Immature natural killer cell (primary cell): ENCODE results near the gene ZFP90. TPM values are rescaled to one million over a fixed set of nuclear protein-coding genes. Genes with fewer than 3 reads are reported as not detected.

Experiments
- DNase-seq, 3 donors: peaks; one replicate each; pipeline ENCODE4 v3.0.0; 2022; ENCODE audit warnings: mixed read lengths in 1 of 3
- H3K27ac Mint-ChIP-seq, 6 donors: one replicate each; pipeline ENCODE4 v1.8.0; 2020; ENCODE audit warnings: mixed read lengths in 6 of 6, mild to moderate bottlenecking in 5 of 6, inconsistent platforms in 4 of 6, moderate library complexity in 3 of 6
- H3K27me3 Mint-ChIP-seq, 3 donors: one replicate each; pipeline ENCODE4 v1.8.0; 2020 to 2021; ENCODE audit warnings: low read depth in 3 of 3, mild to moderate bottlenecking in 3 of 3, mixed read lengths in 3 of 3, moderate library complexity in 3 of 3, inconsistent platforms in 1 of 3
- H3K36me3 Mint-ChIP-seq, 3 donors: one replicate each; pipeline ENCODE4 v1.8.0; 2020; ENCODE audit warnings: mixed read lengths in 3 of 3, inconsistent platforms in 2 of 3, mild to moderate bottlenecking in 2 of 3
- H3K4me1 Mint-ChIP-seq, 2 donors: one replicate each; pipeline ENCODE4 v1.8.0; 2020; ENCODE audit warnings: inconsistent platforms in 2 of 2, mild to moderate bottlenecking in 2 of 2, mixed read lengths in 2 of 2, moderate library complexity in 1 of 2
- H3K4me3 Mint-ChIP-seq, 5 donors: one replicate each; pipeline ENCODE4 v1.8.0; 2020; ENCODE audit warnings: mild to moderate bottlenecking in 5 of 5, mixed read lengths in 5 of 5, inconsistent platforms in 3 of 5, moderate library complexity in 3 of 5
- H3K9me3 Mint-ChIP-seq, 6 donors: one replicate each; pipeline ENCODE4 v1.8.0; 2020; ENCODE audit warnings: mild to moderate bottlenecking in 6 of 6, mixed read lengths in 6 of 6, inconsistent platforms in 4 of 6, moderate library complexity in 3 of 6
- polyA plus RNA-seq, 3 donors: library from polyadenylated mRNA; unstranded; fragments of 300-500 nt; fragmentation: Illumina TruSeq; gene quantifications; one replicate each; pipeline ENCODE4 v1.2.3, GENCODE V29; 2021

ZFP90 gene
- polyA plus RNA-seq, 3 donors from 2014 or later, result 13.1 to 14.9 (median 14.0) TPM

DNA sequence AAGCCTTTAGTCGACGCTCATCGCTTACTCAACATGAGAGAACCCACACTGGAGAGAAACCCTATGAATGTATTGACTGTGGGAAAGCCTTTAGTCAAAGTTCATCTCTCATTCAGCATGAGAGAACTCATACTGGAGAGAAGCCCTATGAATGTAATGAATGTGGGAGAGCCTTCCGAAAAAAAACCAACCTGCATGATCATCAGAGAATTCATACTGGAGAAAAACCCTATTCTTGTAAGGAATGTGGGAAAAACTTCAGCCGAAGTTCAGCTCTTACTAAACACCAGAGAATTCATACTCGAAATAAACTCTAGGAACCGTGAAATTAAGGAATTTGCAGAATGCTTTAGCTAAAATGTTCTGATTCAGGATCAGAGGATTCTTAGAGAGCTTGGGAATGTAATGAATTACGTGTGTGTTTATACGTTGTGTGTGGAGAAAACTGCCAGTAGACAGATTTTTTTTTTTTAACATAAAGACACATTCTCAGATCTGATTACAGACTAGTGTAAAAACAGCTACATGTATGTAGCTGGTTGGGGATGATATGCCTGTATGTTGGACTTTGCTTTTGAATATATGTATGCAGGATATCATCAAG, 25.4 kb downstream of the ZFP90 start:
- H3K9me3 Mint-ChIP-seq, result peaks cover 71 to 97% (median 95%) of the 10 kb centered on the region in 6 donors

GRCh38 chr16:68574479-68574878, 35.4 kb downstream of the ZFP90 start:
- H3K27ac Mint-ChIP-seq, result no peak overlapping the region
- no peak overlapping the region for H3K4me3 Mint-ChIP-seq
- peaks cover 0 to 5% (median 0%) of the 10 kb centered on the region in 3 donors for H3K27me3 Mint-ChIP-seq
- peaks cover 41 to 95% (median 87%) of the 10 kb centered on the region in 6 donors for H3K9me3 Mint-ChIP-seq
- peaks cover 27 to 33% (median 32%) of the 10 kb centered on the region in 3 donors for H3K36me3 Mint-ChIP-seq
- no peak for DNase-seq
- no peaks in the 10 kb centered on the region for H3K4me1 Mint-ChIP-seq

More for the DNA sequence above, 25.4 kb downstream of the ZFP90 start:
- no peak overlapping the region for H3K4me3 Mint-ChIP-seq
- no peak overlapping the region for H3K27ac Mint-ChIP-seq
- no peaks in the 10 kb centered on the region for H3K4me1 Mint-ChIP-seq
- no peak for DNase-seq
- H3K27me3 Mint-ChIP-seq, result peaks cover 0 to 9% (median 0%) of the 10 kb centered on the region in 3 donors
- H3K36me3 Mint-ChIP-seq, result peaks cover 58 to 75% (median 67%) of the 10 kb centered on the region in 3 donors

DNA sequence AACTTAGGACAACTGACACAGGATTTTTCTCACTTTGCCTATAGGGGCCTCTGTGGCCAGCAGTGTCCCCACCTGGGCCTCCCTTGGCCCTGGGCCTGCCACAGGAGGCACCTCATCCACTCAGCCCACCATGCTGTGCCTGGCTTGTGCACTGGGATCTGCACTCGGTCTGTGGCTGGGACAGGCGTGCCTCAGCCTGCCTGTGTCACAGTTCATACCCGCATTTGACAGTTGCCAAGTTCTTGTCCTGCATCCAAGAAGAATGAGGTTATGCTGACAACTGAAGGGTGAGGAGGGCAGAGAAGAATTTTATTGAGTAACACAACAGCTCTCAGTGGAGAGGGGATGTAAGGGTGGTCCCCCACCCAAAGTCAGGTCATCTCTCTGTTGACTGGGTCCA, 36.0 kb downstream of the ZFP90 start:
- Mint-ChIP-seq H3K9me3 (peaks cover 36 to 90% (median 84%) of the 10 kb centered on the region in 6 donors), H3K4me3 (no peak overlapping the region), H3K4me1 (no peaks in the 10 kb centered on the region)

DNA sequence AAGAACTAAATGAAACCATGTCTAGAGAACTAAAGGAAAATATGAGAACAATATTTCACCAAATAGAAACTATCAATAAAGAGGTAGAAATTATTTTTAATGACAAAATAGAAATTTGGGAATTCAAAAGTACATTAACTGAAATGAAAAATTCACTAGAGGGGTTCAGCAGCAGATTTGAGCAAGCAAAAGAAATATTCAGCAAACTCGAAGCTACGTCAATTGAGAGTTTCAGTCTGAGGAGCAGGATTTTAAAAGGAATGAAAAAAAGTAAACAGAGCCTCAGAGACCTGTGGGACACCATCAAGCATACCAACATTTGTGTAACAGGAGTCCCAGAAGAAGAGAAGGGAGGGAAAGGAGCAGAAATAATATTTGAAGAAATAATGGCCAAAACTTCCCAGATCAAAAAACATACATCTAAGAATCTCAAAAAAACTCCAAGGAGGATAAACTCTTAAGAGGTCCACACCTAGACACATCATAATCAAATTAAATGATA, 38.3 kb downstream of the ZFP90 start:
- Mint-ChIP-seq H3K27ac (no peak overlapping the region), H3K4me3 (no peak overlapping the region), H3K36me3 (peaks cover 13 to 27% (median 20%) of the 10 kb centered on the region in 3 donors), H3K4me1 (no peaks in the 10 kb centered on the region), H3K27me3 (peaks cover 0 to 4% (median 2%) of the 10 kb centered on the region in 3 donors), H3K9me3 (peaks cover 29 to 80% (median 71%) of the 10 kb centered on the region in 6 donors)
- no peak for DNase-seq

More for the DNA sequence above, 36.0 kb downstream of the ZFP90 start:
- no peak for DNase-seq
- no peak overlapping the region for H3K27ac Mint-ChIP-seq
- peaks cover 23 to 29% (median 27%) of the 10 kb centered on the region in 3 donors for H3K36me3 Mint-ChIP-seq
- H3K27me3 Mint-ChIP-seq, result peaks cover 0 to 2% (median 0%) of the 10 kb centered on the region in 3 donors

DNA sequence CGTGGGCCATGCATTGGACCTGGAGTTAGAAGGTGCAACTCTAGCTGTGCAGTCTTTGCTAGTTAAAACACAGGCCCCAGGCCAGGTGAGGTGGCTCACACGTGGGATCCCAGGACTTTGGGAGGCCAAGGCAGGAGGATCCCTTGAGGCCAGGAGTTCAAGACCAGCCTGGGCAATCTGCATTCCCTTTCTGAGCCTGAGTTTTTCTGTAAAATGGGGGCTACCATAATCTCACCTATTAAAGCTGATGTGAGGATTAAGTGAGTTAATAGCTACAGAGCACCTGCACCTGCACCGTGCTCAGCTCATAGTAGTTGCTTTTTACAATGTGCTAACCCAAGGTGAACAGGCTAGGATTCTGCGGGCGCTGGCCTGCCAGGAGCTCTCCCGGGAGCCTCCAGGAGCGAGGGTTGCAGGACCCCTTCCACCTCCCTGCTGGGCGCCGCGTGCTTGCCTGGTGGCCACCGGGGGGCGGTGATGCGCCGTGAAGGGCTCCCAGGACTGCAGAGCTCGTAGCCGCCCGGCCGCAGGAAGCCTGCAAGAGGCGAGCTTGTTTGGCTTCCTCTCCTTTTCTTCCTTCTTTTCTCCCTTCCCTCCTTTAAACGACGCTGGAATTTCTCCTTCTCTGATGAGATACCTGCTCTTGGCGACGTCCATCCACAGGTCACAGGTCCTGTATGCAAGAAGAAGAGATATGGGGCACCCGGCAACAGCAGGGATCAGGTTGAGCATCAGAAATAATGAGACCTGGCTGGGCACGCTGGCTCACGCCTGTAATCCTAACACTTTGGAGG, 51.3 kb downstream of the ZFP90 start:
- Mint-ChIP-seq H3K4me3 (peak overlapping the region in 1 of 5 donors; percentile 45), H3K27me3 (peaks cover 2 to 4% (median 4%) of the 10 kb centered on the region in 3 donors), H3K36me3 (peaks cover 0 to 4% (median 3%) of the 10 kb centered on the region in 3 donors), H3K4me1 (peaks cover 2 to 6% of the 10 kb centered on the region in 2 donors), H3K9me3 (peaks cover 0 to 5% (median 3%) of the 10 kb centered on the region in 6 donors), H3K27ac (peak overlapping the region in 1 of 6 donors; percentile 22)
- peak; percentile 15 to 27 (median 20) for DNase-seq

GRCh38 chr16:68592466-68593337, 53.6 kb downstream of the ZFP90 start:
- Mint-ChIP-seq H3K4me3 (no peak overlapping the region), H3K9me3 (peaks cover 0 to 5% (median 3%) of the 10 kb centered on the region in 6 donors), H3K27me3 (peaks cover 2 to 4% (median 4%) of the 10 kb centered on the region in 3 donors), H3K27ac (no peak overlapping the region), H3K4me1 (peaks cover 2 to 6% of the 10 kb centered on the region in 2 donors), H3K36me3 (peaks cover 0 to 4% (median 3%) of the 10 kb centered on the region in 3 donors)
- DNase-seq, result peak; percentile 19 to 31 (median 25)

DNA sequence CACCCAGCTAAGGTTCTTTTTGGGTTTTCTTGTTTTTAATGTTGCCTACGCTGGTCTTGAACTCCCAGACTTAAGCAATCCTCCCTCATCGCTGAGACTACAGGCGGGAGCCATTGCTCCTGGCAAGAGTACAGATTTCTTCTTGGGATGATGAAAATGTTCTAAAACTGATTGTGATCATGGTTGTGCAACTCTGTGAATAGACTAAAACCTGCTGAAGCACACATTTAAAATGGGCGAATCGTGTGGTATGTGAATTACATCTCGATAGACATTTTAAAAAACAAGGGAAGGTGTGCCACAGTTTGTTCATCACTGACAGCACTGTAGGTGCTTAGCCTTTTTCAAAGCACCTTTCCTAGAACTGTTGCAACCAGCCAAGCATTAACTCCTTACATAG, 57.2 kb downstream of the ZFP90 start:
- H3K27ac Mint-ChIP-seq, result no peak overlapping the region
- peaks cover 0 to 4% (median 3%) of the 10 kb centered on the region in 3 donors for H3K36me3 Mint-ChIP-seq

GRCh38 chr16:68599586-68599985, 60.5 kb downstream of the ZFP90 start:
- Mint-ChIP-seq H3K9me3 (no peaks in the 10 kb centered on the region), H3K27me3 (peaks cover 0 to 2% (median 0%) of the 10 kb centered on the region in 3 donors), H3K4me1 (no peaks in the 10 kb centered on the region), H3K36me3 (no peaks in the 10 kb centered on the region), H3K4me3 (no peak overlapping the region), H3K27ac (no peak overlapping the region)
- DNase-seq, result no peak

More for the DNA sequence above, 57.2 kb downstream of the ZFP90 start:
- peaks cover 0 to under 1% (median 0%) of the 10 kb centered on the region in 6 donors for H3K9me3 Mint-ChIP-seq
- H3K4me3 Mint-ChIP-seq, result no peak overlapping the region
- H3K27me3 Mint-ChIP-seq, result peaks cover 0 to 5% (median 0%) of the 10 kb centered on the region in 3 donors
- DNase-seq, result no peak
- no peaks in the 10 kb centered on the region for H3K4me1 Mint-ChIP-seq

GRCh38 chr16:68605746-68606145, 66.7 kb downstream of the ZFP90 start:
- DNase-seq, result no peak
- Mint-ChIP-seq H3K27ac (no peak overlapping the region), H3K27me3 (peaks cover 0 to 4% (median 2%) of the 10 kb centered on the region in 3 donors), H3K9me3 (no peaks in the 10 kb centered on the region), H3K4me1 (no peaks in the 10 kb centered on the region), H3K4me3 (no peak overlapping the region), H3K36me3 (no peaks in the 10 kb centered on the region)

DNA sequence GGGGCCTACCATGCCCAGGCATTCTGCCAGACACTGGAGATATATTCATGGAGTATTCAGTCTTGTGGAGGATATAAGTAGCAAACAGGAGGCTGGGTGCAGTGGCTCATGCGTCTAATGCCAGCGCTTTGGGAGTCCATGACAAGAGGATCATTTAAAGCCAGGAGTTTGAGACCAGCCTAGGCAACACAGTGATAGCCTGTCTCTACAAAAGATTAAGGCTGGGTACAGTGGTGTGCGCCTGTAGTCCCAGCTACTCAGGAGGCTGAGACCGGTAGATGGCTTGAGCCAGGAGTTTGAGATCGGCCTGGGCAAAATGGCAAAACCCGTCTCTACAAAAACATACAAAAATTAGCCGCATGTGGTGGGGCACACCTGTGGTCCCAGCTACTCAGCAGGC, 68.4 kb downstream of the ZFP90 start:
- Mint-ChIP-seq H3K9me3 (peaks cover 0 to 2% (median 0%) of the 10 kb centered on the region in 6 donors), H3K4me1 (no peaks in the 10 kb centered on the region), H3K36me3 (no peaks in the 10 kb centered on the region), H3K27ac (no peak overlapping the region), H3K27me3 (peaks cover 0 to 4% (median 3%) of the 10 kb centered on the region in 3 donors), H3K4me3 (no peak overlapping the region)
- no peak for DNase-seq

- Mint-ChIP-seq H3K36me3 (no peaks in the 10 kb centered on the region), H3K4me3 (no peak overlapping the region), H3K9me3 (peaks cover 0 to 2% (median 0%) of the 10 kb centered on the region in 6 donors), H3K4me1 (no peaks in the 10 kb centered on the region), H3K27ac (no peak overlapping the region), H3K27me3 (peaks cover 0 to 4% (median 3%) of the 10 kb centered on the region in 3 donors)
- DNase-seq, result no peak
Observed at GRCh38 chr16:68608330-68608729, 69.2 kb downstream of the ZFP90 start.

DNA sequence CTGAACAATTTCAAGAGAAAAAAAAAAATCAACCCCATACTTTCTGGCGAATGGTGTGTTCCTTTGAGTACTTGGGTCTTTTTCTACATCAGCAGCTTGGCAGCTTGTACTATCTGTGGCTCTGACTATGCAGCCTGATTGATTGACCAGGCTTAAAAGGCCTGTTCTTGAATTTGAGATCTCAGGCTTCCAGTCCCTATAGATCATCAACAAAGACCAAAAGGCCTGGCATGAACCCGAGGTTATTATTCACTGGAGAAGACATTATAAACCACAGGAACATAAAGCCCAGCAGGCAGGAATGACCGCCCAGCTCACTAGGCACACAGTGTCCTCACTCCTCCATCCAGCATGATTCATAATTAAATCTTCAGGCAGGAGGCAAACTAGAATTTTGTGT, 73.9 kb downstream of the ZFP90 start:
- no peak overlapping the region for H3K4me3 Mint-ChIP-seq
- H3K27me3 Mint-ChIP-seq, result peaks cover 1 to 8% (median 1%) of the 10 kb centered on the region in 3 donors
- DNase-seq, result no peak
- H3K4me1 Mint-ChIP-seq, result no peaks in the 10 kb centered on the region
- no peak overlapping the region for H3K27ac Mint-ChIP-seq
- no peaks in the 10 kb centered on the region for H3K36me3 Mint-ChIP-seq
- peaks cover 0 to 6% (median under 1%) of the 10 kb centered on the region in 6 donors for H3K9me3 Mint-ChIP-seq

DNA sequence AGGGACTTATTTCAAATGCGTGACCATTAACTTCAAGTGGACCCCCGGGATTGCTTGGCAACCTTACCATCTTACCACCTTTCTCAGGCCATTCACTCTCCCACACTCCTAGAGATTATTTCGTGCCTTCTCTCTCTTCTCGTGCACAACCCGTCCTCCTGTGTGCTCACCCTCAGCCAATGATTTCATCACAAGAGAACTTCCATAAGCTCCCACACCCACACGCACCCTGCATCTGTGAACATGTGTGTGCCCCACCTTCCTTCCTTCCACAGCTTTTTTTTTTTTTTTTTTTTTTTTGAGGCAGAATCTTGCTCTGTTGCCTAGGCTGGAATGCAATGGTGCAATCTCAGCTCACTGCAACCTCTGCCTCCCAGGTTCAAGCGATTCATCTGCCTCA, 78.6 kb downstream of the ZFP90 start:
- H3K27me3 Mint-ChIP-seq, result peaks cover 0 to 10% (median 3%) of the 10 kb centered on the region in 3 donors

More for the DNA sequence above, 78.6 kb downstream of the ZFP90 start:
- Mint-ChIP-seq H3K36me3 (no peaks in the 10 kb centered on the region), H3K27ac (no peak overlapping the region), H3K9me3 (peaks cover 0 to 6% (median under 1%) of the 10 kb centered on the region in 6 donors), H3K4me1 (no peaks in the 10 kb centered on the region), H3K4me3 (no peak overlapping the region)
- no peak for DNase-seq
